Stimulated activated CD8-positive, alpha-beta memory T cell treated with anti-CD3 and anti-CD28 coated beads, Interleukin-2, amount 100 ng/mL, for 1 hour (primary cell): ENCODE measurements around the gene MRPL45.
A peak's percentile ranks its signal among the peaks of the same experiment; 100 is the strongest.
"Not testable (repeated sequence)": the region's sequence is repeated elsewhere in the genome, so short reads cannot be mapped to it uniquely, and the experiment has no call there.

Experiments
- DNase-seq, 2 donors: peaks; one replicate each; pipeline ENCODE4 v3.0.0-alpha.2; 2020; ENCODE audit warnings: low read depth in 2 of 2

The MRPL45 gene

GRCh38 chr17:38296834-38297517, at the start of gene MRPL45:
TSS of gene MRPL45 (plus strand) at chr17:38297168. CDS start at chr17:38297184, 16 bp downstream.
- peak; percentile 90 to 92 for DNase-seq

- DNase-seq, result not testable (repeated sequence)
Observed at GRCh38 chr17:38253191-38253590, 43.8 kb upstream of the MRPL45 start.

- not testable (repeated sequence) for DNase-seq
Observed at GRCh38 chr17:38254357-38254756, 42.6 kb upstream of the MRPL45 start.

GRCh38 chr17:38257013-38257621, 39.9 kb upstream of the MRPL45 start:
- DNase-seq, result peak; percentile 53 to 72

GRCh38 chr17:38265974-38266506, 30.9 kb upstream of the MRPL45 start:
- not testable (repeated sequence) for DNase-seq

GRCh38 chr17:38266571-38266970, 30.4 kb upstream of the MRPL45 start:
- not testable (repeated sequence) for DNase-seq

- not testable (repeated sequence) for DNase-seq
Observed at GRCh38 chr17:38268138-38268537, 28.8 kb upstream of the MRPL45 start.

GRCh38 chr17:38269045-38269444, 27.9 kb upstream of the MRPL45 start:
- DNase-seq, result not testable (repeated sequence)

- DNase-seq, result not testable (repeated sequence)
Observed at GRCh38 chr17:38269552-38269951, 27.4 kb upstream of the MRPL45 start.

- DNase-seq, result not testable (repeated sequence)
Observed at GRCh38 chr17:38285994-38286393, 11.0 kb upstream of the MRPL45 start.

- not testable (repeated sequence) for DNase-seq
Observed at GRCh38 chr17:38286501-38287091, 10.4 kb upstream of the MRPL45 start.

GRCh38 chr17:38288217-38288827, 8.6 kb upstream of the MRPL45 start:
- not testable (repeated sequence) for DNase-seq

- DNase-seq, result not testable (repeated sequence)
Observed at GRCh38 chr17:38289760-38290159, 7.2 kb upstream of the MRPL45 start.

GRCh38 chr17:38295602-38296365, 1.2 kb upstream of the MRPL45 start:
- not testable (repeated sequence) for DNase-seq

- no peak for DNase-seq
Observed at GRCh38 chr17:38315497-38315896, 18.5 kb downstream of the MRPL45 start.

- no peak for DNase-seq
Observed at GRCh38 chr17:38317081-38317480, 20.1 kb downstream of the MRPL45 start.

- DNase-seq, result no peak
Observed at GRCh38 chr17:38320482-38320881, 23.5 kb downstream of the MRPL45 start.

- DNase-seq, result peak; percentile 54 to 60
Observed at GRCh38 chr17:38322156-38322779, 25.3 kb downstream of the MRPL45 start.

GRCh38 chr17:38322897-38323296, 25.9 kb downstream of the MRPL45 start:
- no peak for DNase-seq

GRCh38 chr17:38324141-38324697, 27.3 kb downstream of the MRPL45 start:
- no peak for DNase-seq

GRCh38 chr17:38324772-38325171, 27.8 kb downstream of the MRPL45 start:
- no peak for DNase-seq
